ENCODE data around the gene ITGAE.

ITGAE gene

DNA sequence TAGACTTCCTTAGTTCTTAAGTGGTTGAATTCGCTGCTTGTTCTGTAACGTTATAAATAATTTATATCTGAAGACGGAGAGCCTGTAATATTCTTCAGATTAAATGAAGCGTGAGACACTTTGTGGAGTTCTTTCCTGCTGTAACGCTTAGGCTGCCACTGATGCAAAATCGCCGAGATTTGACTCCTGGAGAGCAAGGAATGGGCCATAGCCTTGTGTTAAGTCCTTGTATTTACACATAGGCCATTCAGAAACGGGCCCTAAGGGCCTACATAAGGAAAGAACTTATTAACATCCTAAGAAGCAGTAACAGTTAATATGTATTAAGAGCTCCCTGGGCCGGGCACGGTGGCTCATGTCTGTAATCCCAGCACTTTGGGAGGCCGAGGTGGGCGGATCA is 131.4 kb downstream of the ITGAE start:
- WGBS = 48% methylated on average over 11 of the region's 12 CpGs
- no peaks in the 10 kb centered on the region for H3K9me3 ChIP-seq (ENCODE audit: insufficient read depth, low read depth, low read length)
- H3K4me1 ChIP-seq (ENCODE audit: insufficient read depth, low read length) = peaks cover 4% of the 10 kb centered on the region
- peak overlapping the region; percentile 94 for H3K4me3 ChIP-seq (ENCODE audit: low read length)
- H3K27ac ChIP-seq (ENCODE audit: low read depth, low read length) = peak overlapping the region; percentile 86; the same call in 1 of the 2 replicates
- H3K36me3 ChIP-seq (ENCODE audit: insufficient read depth, low read length) = peaks cover 4% of the 10 kb centered on the region
- peak overlapping the region; percentile 94 for H3K9ac ChIP-seq (ENCODE audit: low read depth, low read length)
- no peaks in the 10 kb centered on the region for H3K27me3 ChIP-seq (ENCODE audit: insufficient read depth, low read length)

GRCh38 chr17:3669085-3669347 is 132.0 kb downstream of the ITGAE start:
- peak overlapping the region; percentile 94 for H3K4me3 ChIP-seq (ENCODE audit: low read length)
- peaks cover 4% of the 10 kb centered on the region for H3K4me1 ChIP-seq (ENCODE audit: insufficient read depth, low read length)
- peaks cover 10% of the 10 kb centered on the region for H3K36me3 ChIP-seq (ENCODE audit: insufficient read depth, low read length)
- peak overlapping the region; percentile 86 for H3K27ac ChIP-seq (ENCODE audit: low read depth, low read length)
- peak overlapping the region; percentile 94 for H3K9ac ChIP-seq (ENCODE audit: low read depth, low read length)
- H3K9me3 ChIP-seq (ENCODE audit: insufficient read depth, low read depth, low read length) = no peaks in the 10 kb centered on the region
- WGBS = under 1% methylated on average over 32 of the region's 32 CpGs
- H3K27me3 ChIP-seq (ENCODE audit: insufficient read depth, low read length) = no peaks in the 10 kb centered on the region

DNA sequence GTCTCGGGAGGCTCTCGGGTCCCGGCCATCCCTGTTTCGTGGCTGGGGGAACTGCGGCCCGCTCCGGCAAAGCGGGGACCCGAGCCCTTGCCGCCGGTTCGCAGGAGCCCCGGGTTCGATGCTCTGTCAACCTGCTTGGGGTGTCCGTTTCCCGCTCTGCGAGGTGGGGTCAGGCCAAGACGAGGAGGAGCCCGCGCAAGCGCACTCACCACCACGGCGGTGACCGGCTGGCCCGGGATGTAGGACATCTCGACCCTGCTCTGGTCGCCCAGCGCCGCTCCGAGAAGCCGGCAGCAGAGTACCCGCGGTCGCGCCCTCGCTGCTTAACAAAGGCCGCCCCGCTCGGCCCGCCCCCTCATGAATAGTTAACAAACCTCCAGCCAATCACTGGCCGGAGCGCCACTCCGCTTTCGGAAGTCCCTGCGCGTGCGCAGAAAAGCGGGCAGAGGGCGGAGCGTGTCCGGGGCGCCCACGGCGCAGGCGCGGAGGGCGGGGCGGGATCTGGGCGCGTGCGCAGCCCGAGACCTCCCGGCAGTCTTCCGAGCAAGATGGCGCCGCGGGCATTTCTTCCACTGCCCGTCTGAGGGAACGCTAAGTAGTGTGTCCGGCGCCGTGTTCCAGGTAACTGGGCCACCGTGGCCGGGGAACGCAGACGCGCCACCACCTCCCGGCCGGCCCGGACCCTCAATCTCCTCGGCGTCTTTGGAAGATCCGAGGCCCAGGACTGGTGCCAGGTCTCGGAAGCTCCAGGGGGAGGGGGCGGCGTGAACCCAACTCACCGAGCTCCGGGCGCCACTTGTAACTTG is 132.5 kb downstream of the ITGAE start, which contains the start of the genes EMC6 and TAX1BP3:
Gene EMC6 (plus strand): TSS at position 534 of the 806 bp plus-strand sequence. CDS start 335 bp downstream, outside the sequence.
Gene TAX1BP3 (minus strand): TSS at position 300 of the 806 bp plus-strand sequence. CDS start 52 bp downstream, at position 248.
- H3K27ac ChIP-seq (ENCODE audit: low read depth, low read length) = peak within 1 kb of the TSS; percentile 100
- peaks cover 15% of the 10 kb centered on the region for H3K36me3 ChIP-seq (ENCODE audit: insufficient read depth, low read length)
- H3K27me3 ChIP-seq (ENCODE audit: insufficient read depth, low read length) = no peaks in the 10 kb centered on the region
- H3K9ac ChIP-seq (ENCODE audit: low read depth, low read length) = peak within 1 kb of the TSS; percentile 95
- peak within 1 kb of the TSS; percentile 94 for H3K4me3 ChIP-seq (ENCODE audit: low read length)
- WGBS = under 1% methylated on average over 89 of the region's 89 CpGs
- H3K4me1 ChIP-seq (ENCODE audit: insufficient read depth, low read length) = peaks cover 4% of the 10 kb centered on the region
- no peaks in the 10 kb centered on the region for H3K9me3 ChIP-seq (ENCODE audit: insufficient read depth, low read depth, low read length)

- Histone ChIP-seq H3K4me1 (ENCODE audit: insufficient read depth, low read length) (peaks cover 4% of the 10 kb centered on the region), H3K4me3 (ENCODE audit: low read length) (peak overlapping the region; percentile 94), H3K9ac (ENCODE audit: low read depth, low read length) (peak overlapping the region; percentile 95), H3K36me3 (ENCODE audit: insufficient read depth, low read length) (peaks cover 20% of the 10 kb centered on the region), H3K9me3 (ENCODE audit: insufficient read depth, low read depth, low read length) (no peaks in the 10 kb centered on the region), H3K27ac (ENCODE audit: low read depth, low read length) (peak overlapping the region; percentile 100), H3K27me3 (ENCODE audit: insufficient read depth, low read length) (no peaks in the 10 kb centered on the region)
- 6% methylated on average over 39 of the region's 39 CpGs for WGBS
Measured at GRCh38 chr17:3667366-3668278, 133.4 kb downstream of the ITGAE start.

DNA sequence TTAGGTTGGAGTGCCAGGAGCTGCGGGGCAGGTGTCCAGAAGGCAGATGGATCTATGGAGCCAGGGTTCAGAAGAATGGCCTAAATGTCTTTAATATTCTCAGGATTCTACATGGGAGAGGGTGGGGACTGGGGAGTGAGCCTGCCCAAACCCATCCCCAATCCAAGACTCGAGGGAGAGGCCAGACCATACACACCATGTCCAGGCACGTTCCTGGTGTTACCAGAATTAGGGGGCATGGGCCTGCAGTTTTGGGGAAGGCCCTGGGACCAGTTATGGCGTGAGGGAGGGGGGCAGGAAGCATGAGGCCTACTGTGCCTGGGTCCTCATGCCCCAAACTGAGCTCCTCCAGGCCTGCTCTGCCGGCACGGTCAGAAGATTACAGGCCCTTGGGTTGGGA is 134.5 kb downstream of the ITGAE start:
- WGBS = 96% methylated on average over 6 of the region's 6 CpGs
- Histone ChIP-seq H3K4me3 (ENCODE audit: low read length) (no peak overlapping the region), H3K9ac (ENCODE audit: low read depth, low read length) (no peak overlapping the region)

DNA sequence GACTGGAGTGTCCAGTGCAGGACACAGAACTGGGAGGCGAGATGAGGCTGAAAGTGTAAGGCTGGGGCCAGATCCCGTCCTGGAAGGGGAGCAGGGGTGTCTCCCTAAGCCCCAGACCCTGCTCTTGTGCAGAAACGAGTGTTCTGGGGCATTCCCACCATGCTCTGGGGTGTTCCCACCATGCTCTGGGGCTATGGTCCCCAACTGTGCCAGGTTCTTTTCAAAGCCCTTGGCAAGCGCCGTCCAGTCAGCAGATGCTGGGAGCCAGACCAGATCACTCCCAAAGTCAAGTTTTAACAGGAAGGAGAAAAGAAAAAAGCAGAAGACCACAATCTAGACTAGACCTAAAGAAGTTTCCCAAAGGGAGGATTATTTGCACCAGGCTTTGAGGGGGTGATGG is 135.2 kb downstream of the ITGAE start:
- Histone ChIP-seq H3K27ac (ENCODE audit: low read depth, low read length) (no peak overlapping the region), H3K9me3 (ENCODE audit: insufficient read depth, low read depth, low read length) (no peaks in the 10 kb centered on the region), H3K36me3 (ENCODE audit: insufficient read depth, low read length) (peaks cover 24% of the 10 kb centered on the region), H3K9ac (ENCODE audit: low read depth, low read length) (no peak overlapping the region), H3K4me1 (ENCODE audit: insufficient read depth, low read length) (peaks cover 4% of the 10 kb centered on the region), H3K27me3 (ENCODE audit: insufficient read depth, low read length) (no peaks in the 10 kb centered on the region), H3K4me3 (ENCODE audit: low read length) (no peak overlapping the region)
- WGBS = 83% methylated on average over 5 of the region's 5 CpGs

More for the DNA sequence above, 134.5 kb downstream of the ITGAE start:
- Histone ChIP-seq H3K27ac (ENCODE audit: low read depth, low read length) (no peak overlapping the region), H3K27me3 (ENCODE audit: insufficient read depth, low read length) (no peaks in the 10 kb centered on the region), H3K9me3 (ENCODE audit: insufficient read depth, low read depth, low read length) (no peaks in the 10 kb centered on the region), H3K36me3 (ENCODE audit: insufficient read depth, low read length) (peaks cover 20% of the 10 kb centered on the region), H3K4me1 (ENCODE audit: insufficient read depth, low read length) (peaks cover 4% of the 10 kb centered on the region)

Measured in HUES64 (cell line).